ENCODE results near the gene FBXO28.
"Not testable (repeated sequence)": the region's sequence is repeated elsewhere in the genome, so short reads cannot be mapped to it uniquely, and the experiment has no call there.

Gene FBXO28

DNA sequence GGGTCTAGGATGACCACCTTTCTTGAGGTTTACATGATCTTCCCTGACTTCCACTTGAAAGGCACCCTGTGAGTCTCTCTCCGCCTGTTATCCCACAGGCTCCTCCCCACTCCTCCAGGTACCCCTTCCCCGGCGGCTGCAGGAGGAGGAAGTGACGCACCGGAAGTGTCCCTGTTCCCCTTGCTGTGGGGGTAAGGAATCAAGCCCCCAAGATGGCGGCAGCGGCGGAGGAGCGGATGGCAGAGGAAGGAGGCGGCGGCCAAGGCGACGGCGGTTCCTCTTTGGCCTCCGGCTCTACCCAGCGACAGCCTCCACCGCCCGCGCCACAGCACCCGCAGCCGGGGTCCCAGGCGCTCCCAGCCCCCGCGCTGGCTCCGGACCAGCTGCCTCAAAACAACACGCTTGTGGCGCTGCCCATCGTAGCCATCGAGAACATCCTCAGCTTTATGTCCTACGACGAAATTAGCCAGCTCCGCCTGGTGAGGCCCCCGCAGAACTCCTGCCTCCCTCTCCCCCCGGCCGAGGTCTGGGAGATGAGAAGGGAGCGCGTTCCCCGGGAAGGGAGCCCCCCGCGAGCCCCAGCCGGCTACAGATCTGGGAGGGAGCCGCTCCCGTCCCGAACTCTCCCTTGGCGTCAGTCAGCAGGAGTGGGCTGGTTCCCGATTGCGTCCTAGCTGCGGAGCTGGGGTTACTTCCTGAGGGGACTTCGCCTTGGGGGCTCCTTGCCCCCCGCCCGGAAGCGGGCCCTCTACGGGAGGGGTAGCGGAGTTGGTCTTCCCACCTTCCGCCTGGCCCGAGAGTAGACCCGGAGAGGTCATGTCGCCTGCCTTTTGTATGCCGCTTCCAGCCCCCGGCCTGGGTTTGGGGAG, at the start of gene FBXO28:
FBXO28 (plus strand) TSS at position 194 of the 869 bp plus-strand sequence; CDS start at position 213, 19 bp downstream.
- H3K36me3 ChIP-seq (ENCODE audit: control insufficient read depth, insufficient read depth, low read length), result no peaks in the 10 kb centered on the region
- no peaks in the 10 kb centered on the region for H3K9me3 ChIP-seq (ENCODE audit: control insufficient read depth, insufficient read depth, low read length)
- H3K27me3 ChIP-seq (ENCODE audit: control insufficient read depth, insufficient read depth, low read length), result no peaks in the 10 kb centered on the region
- H3K4me1 ChIP-seq (ENCODE audit: control insufficient read depth, insufficient read depth, low read length), result peaks cover 7% of the 10 kb centered on the region
- H3K9ac ChIP-seq (ENCODE audit: low read depth, low read length), result peak within 1 kb of the TSS; percentile 96
- peak within 1 kb of the TSS; percentile 91 for H3K4me3 ChIP-seq (ENCODE audit: low read depth, low read length)

DNA sequence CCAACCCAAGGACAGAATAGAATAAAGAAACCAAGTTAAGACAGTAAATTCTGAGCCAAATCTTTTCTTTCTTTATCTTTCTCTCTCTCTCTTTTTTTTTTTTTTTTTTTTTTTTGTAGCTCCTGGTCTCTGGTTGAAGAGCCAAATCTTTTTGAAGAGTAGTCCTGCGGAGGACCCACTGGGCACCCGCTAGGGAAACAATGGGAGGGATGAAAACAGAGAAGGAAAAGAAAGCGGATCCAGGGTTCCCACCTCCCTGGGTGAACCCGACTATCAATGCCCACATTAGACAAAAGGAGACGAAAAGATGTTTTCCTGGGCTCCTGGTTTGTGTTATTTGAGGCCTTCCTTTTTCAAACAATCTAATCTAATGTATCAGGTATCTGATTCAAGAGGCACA, 49.8 kb upstream of the FBXO28 start:
- H3K9me3 ChIP-seq (ENCODE audit: control insufficient read depth, insufficient read depth, low read length), result no peaks in the 10 kb centered on the region
- H3K9ac ChIP-seq (ENCODE audit: low read depth, low read length), result no peak overlapping the region
- peaks cover 3% of the 10 kb centered on the region for H3K4me1 ChIP-seq (ENCODE audit: control insufficient read depth, insufficient read depth, low read length)
- H3K36me3 ChIP-seq (ENCODE audit: control insufficient read depth, insufficient read depth, low read length), result no peaks in the 10 kb centered on the region
- H3K4me3 ChIP-seq (ENCODE audit: low read depth, low read length), result no peak overlapping the region
- H3K27me3 ChIP-seq (ENCODE audit: control insufficient read depth, insufficient read depth, low read length), result no peaks in the 10 kb centered on the region

GRCh38 chr1:224065455-224065854, 48.5 kb upstream of the FBXO28 start:
- no peaks in the 10 kb centered on the region for H3K9me3 ChIP-seq (ENCODE audit: control insufficient read depth, insufficient read depth, low read length)
- H3K4me3 ChIP-seq (ENCODE audit: low read depth, low read length), result no peak overlapping the region
- peaks cover 3% of the 10 kb centered on the region for H3K4me1 ChIP-seq (ENCODE audit: control insufficient read depth, insufficient read depth, low read length)
- no peak overlapping the region for H3K9ac ChIP-seq (ENCODE audit: low read depth, low read length)
- no peaks in the 10 kb centered on the region for H3K36me3 ChIP-seq (ENCODE audit: control insufficient read depth, insufficient read depth, low read length)
- no peaks in the 10 kb centered on the region for H3K27me3 ChIP-seq (ENCODE audit: control insufficient read depth, insufficient read depth, low read length)

- Histone ChIP-seq H3K4me3 (ENCODE audit: low read depth, low read length) (no peak overlapping the region), H3K36me3 (ENCODE audit: control insufficient read depth, insufficient read depth, low read length) (no peaks in the 10 kb centered on the region), H3K27me3 (ENCODE audit: control insufficient read depth, insufficient read depth, low read length) (no peaks in the 10 kb centered on the region), H3K4me1 (ENCODE audit: control insufficient read depth, insufficient read depth, low read length) (peaks cover 3% of the 10 kb centered on the region), H3K9ac (ENCODE audit: low read depth, low read length) (no peak overlapping the region), H3K9me3 (ENCODE audit: control insufficient read depth, insufficient read depth, low read length) (no peaks in the 10 kb centered on the region)
Observed at GRCh38 chr1:224067207-224067606, 46.7 kb upstream of the FBXO28 start.

GRCh38 chr1:224067621-224068457, 46.1 kb upstream of the FBXO28 start:
- Histone ChIP-seq H3K9me3 (ENCODE audit: control insufficient read depth, insufficient read depth, low read length) (no peaks in the 10 kb centered on the region), H3K27me3 (ENCODE audit: control insufficient read depth, insufficient read depth, low read length) (no peaks in the 10 kb centered on the region), H3K4me3 (ENCODE audit: low read depth, low read length) (no peak overlapping the region), H3K4me1 (ENCODE audit: control insufficient read depth, insufficient read depth, low read length) (peaks cover 3% of the 10 kb centered on the region), H3K9ac (ENCODE audit: low read depth, low read length) (no peak overlapping the region), H3K36me3 (ENCODE audit: control insufficient read depth, insufficient read depth, low read length) (no peaks in the 10 kb centered on the region)

GRCh38 chr1:224068458-224069072, 45.3 kb upstream of the FBXO28 start:
- Histone ChIP-seq H3K27me3 (ENCODE audit: control insufficient read depth, insufficient read depth, low read length) (no peaks in the 10 kb centered on the region), H3K4me1 (ENCODE audit: control insufficient read depth, insufficient read depth, low read length) (peaks cover 3% of the 10 kb centered on the region)

DNA sequence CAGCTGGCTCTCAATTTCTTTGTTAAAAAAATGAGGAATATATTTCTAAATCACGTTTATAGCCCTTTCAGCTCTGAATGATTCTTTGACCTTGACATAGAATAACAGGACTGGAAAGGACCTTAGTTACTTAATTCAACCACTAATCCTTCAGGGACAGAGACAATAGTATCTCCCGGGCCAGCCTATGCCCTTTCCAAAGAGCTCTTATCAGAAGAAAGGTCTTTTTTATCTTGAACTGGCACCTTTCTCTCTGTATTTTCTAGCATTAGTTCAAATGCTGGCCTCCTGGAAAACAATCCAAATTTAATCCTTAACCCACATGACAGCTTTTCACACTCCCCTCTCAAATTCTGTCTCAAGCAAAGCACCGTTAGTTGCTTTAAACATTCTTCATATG, 44.8 kb upstream of the FBXO28 start:
- Histone ChIP-seq H3K4me3 (ENCODE audit: low read depth, low read length) (no peak overlapping the region), H3K9ac (ENCODE audit: low read depth, low read length) (no peak overlapping the region), H3K4me1 (ENCODE audit: control insufficient read depth, insufficient read depth, low read length) (no peaks in the 10 kb centered on the region), H3K36me3 (ENCODE audit: control insufficient read depth, insufficient read depth, low read length) (no peaks in the 10 kb centered on the region), H3K9me3 (ENCODE audit: control insufficient read depth, insufficient read depth, low read length) (no peaks in the 10 kb centered on the region), H3K27me3 (ENCODE audit: control insufficient read depth, insufficient read depth, low read length) (no peaks in the 10 kb centered on the region)

More at GRCh38 chr1:224068458-224069072, 45.3 kb upstream of the FBXO28 start:
- no peaks in the 10 kb centered on the region for H3K36me3 ChIP-seq (ENCODE audit: control insufficient read depth, insufficient read depth, low read length)
- H3K4me3 ChIP-seq (ENCODE audit: low read depth, low read length), result no peak overlapping the region
- no peaks in the 10 kb centered on the region for H3K9me3 ChIP-seq (ENCODE audit: control insufficient read depth, insufficient read depth, low read length)
- H3K9ac ChIP-seq (ENCODE audit: low read depth, low read length), result no peak overlapping the region

DNA sequence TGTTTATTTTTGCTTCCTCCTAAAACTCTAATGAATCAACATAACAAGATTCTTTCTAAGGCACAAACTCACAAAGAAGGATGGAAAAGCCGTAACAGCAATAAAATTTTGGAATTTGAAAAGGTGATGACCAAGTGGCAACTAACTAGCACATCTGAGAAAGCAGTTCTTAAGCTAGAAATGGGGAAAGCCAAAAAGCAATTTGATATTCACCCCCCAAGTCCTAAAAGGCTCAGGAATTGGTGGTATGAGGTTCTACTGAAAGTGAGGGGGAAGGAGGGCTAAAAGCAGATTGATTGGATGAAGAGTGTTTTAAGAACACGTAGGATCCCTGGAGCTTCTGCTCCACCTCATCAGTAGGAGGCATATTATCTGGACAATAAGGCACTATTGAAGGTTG, 43.4 kb upstream of the FBXO28 start:
- Histone ChIP-seq H3K27me3 (ENCODE audit: control insufficient read depth, insufficient read depth, low read length) (no peaks in the 10 kb centered on the region), H3K4me1 (ENCODE audit: control insufficient read depth, insufficient read depth, low read length) (no peaks in the 10 kb centered on the region), H3K9me3 (ENCODE audit: control insufficient read depth, insufficient read depth, low read length) (no peaks in the 10 kb centered on the region), H3K36me3 (ENCODE audit: control insufficient read depth, insufficient read depth, low read length) (no peaks in the 10 kb centered on the region), H3K4me3 (ENCODE audit: low read depth, low read length) (no peak overlapping the region), H3K9ac (ENCODE audit: low read depth, low read length) (no peak overlapping the region)

DNA sequence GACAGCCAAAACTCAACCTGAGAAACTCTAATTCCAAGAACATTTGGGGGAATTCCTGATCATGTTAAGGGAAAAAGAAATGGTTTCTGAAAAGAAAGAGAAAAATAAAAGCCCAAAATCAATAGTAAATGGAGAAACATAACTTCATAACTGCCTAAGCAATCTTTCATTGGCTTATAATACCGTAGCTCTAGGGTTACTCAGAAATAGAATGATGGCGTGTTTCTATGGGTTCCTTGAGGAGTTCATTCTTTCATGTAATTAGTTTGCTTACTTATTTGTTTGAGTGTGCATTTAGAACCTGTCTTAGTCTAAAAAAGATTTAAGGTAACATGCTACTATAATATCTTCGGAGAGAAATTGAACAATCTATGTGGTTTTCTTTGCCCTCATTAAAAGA, 37.5 kb upstream of the FBXO28 start:
- Histone ChIP-seq H3K36me3 (ENCODE audit: control insufficient read depth, insufficient read depth, low read length) (no peaks in the 10 kb centered on the region), H3K27me3 (ENCODE audit: control insufficient read depth, insufficient read depth, low read length) (no peaks in the 10 kb centered on the region), H3K9ac (ENCODE audit: low read depth, low read length) (no peak overlapping the region), H3K4me1 (ENCODE audit: control insufficient read depth, insufficient read depth, low read length) (no peaks in the 10 kb centered on the region), H3K9me3 (ENCODE audit: control insufficient read depth, insufficient read depth, low read length) (no peaks in the 10 kb centered on the region), H3K4me3 (ENCODE audit: low read depth, low read length) (no peak overlapping the region)

DNA sequence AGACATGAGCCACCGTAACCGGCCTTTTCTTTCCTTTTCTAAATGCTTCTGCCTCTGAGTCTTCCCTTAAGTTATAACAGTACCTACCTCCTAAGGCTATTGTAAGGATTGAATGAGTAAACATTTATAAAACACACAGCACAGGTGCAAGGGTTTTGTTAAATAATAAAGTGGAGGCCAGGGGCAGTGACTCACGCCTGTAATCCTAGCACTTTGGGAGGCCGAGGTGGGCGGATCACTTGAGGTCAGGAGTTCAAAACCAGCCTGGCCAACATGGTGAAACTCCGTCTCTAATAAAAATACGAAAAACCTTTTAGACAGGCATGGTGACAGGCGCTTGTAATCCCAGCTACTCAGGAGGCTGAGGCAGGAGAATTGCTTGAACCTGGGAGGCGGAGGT, 34.3 kb upstream of the FBXO28 start:
- H3K9ac ChIP-seq (ENCODE audit: low read depth, low read length); H3K4me1 ChIP-seq (ENCODE audit: control insufficient read depth, insufficient read depth, low read length); H3K4me3 ChIP-seq (ENCODE audit: low read depth, low read length); H3K36me3 ChIP-seq (ENCODE audit: control insufficient read depth, insufficient read depth, low read length); H3K27me3 ChIP-seq (ENCODE audit: control insufficient read depth, insufficient read depth, low read length); H3K9me3 ChIP-seq (ENCODE audit: control insufficient read depth, insufficient read depth, low read length): not testable (repeated sequence)

- Histone ChIP-seq H3K4me3 (ENCODE audit: low read depth, low read length) (no peak overlapping the region), H3K27me3 (ENCODE audit: control insufficient read depth, insufficient read depth, low read length) (no peaks in the 10 kb centered on the region), H3K9me3 (ENCODE audit: control insufficient read depth, insufficient read depth, low read length) (no peaks in the 10 kb centered on the region), H3K4me1 (ENCODE audit: control insufficient read depth, insufficient read depth, low read length) (no peaks in the 10 kb centered on the region), H3K9ac (ENCODE audit: low read depth, low read length) (no peak overlapping the region), H3K36me3 (ENCODE audit: control insufficient read depth, insufficient read depth, low read length) (no peaks in the 10 kb centered on the region)
Observed at GRCh38 chr1:224080115-224080774, 33.7 kb upstream of the FBXO28 start.
